IMR-90 (cell line): ENCODE results near the gene RPL4. TPM values are rescaled to one million over a fixed set of nuclear protein-coding genes. Genes with fewer than 3 reads are reported as not detected.
A peak's percentile ranks its signal among the peaks of the same experiment; 100 is the strongest.

ENCODE experiments used
- ATAC-seq: fragments of 200-7000 bp; cut with Tn5 transposase; 2 replicates; pipeline ENCODE4 v1.9.1; 2020; ENCODE audit warnings: low read depth, mild to moderate bottlenecking, moderate library complexity
- BruUV-seq: library from RNA; stranded (reverse); fragments of 400-500 nt; replicated peaks from 2 replicates; lab custom pipeline; 2021; lab: Mats Ljungman, UMichigan
- CTCF ChIA-PET: fragments of 300-600 bp; formaldehyde crosslinking; extraction: SDS; loops from one replicate; lab custom pipeline; 2021; ENCODE audit warnings: antibody characterized with exemption; lab: Yijun Ruan, JAX
- POLR2A ChIA-PET: fragments of 300-600 bp; sonication (Branson Sonifier 250); formaldehyde crosslinking; loops from one replicate; lab custom pipeline; 2022; ENCODE audit warnings: antibody characterized with exemption; ENCODE audit not compliant: unreplicated experiment; lab: Charles Lee
- DNase-seq: peaks from one replicate; pipeline ENCODE4 v3.0.0; 2013
- H2AFZ ChIP-seq: replicated peaks from 2 replicates; pipeline ENCODE3; 2013; ENCODE audit warnings: low read length, mild to moderate bottlenecking; ENCODE audit not compliant: poor library complexity
- H2AK5ac ChIP-seq: 2 replicates; pipeline ENCODE4 v1.6.1; 2013; ENCODE audit warnings: low read depth, low read length, inconsistent platforms
- H2AK9ac ChIP-seq: replicated peaks from 2 replicates; pipeline ENCODE3; 2013; ENCODE audit warnings: mild to moderate bottlenecking, low read depth, low read length, moderate library complexity; ENCODE audit not compliant: poor library complexity
- H2BK120ac ChIP-seq: 2 replicates; pipeline ENCODE4 v1.6.1; 2013; ENCODE audit warnings: low read depth, low read length, inconsistent platforms
- H2BK15ac ChIP-seq: 3 replicates; pipeline ENCODE4 v1.6.1; 2013; ENCODE audit warnings: low read depth, low read length, inconsistent platforms
- H2BK20ac ChIP-seq: 2 replicates; pipeline ENCODE4 v1.6.1; 2013; ENCODE audit warnings: low read depth, mild to moderate bottlenecking, inconsistent platforms, low read length, moderate library complexity
- H2BK5ac ChIP-seq: 2 replicates; pipeline ENCODE4 v1.6.1; 2013; ENCODE audit warnings: mild to moderate bottlenecking, low read depth, low read length, inconsistent platforms; ENCODE audit not compliant: poor library complexity, severe bottlenecking
- H3K14ac ChIP-seq: replicated peaks from 2 replicates; pipeline ENCODE4 v1.6.1; 2013; ENCODE audit warnings: low read depth, low read length, inconsistent platforms
- H3K18ac ChIP-seq: 2 replicates; pipeline ENCODE4 v1.6.1; 2013; ENCODE audit warnings: low read depth, low read length, control low read depth
- H3K23ac ChIP-seq: 2 replicates; pipeline ENCODE4 v1.6.1; 2013; ENCODE audit warnings: low read depth, low read length, inconsistent platforms
- H3K27ac ChIP-seq: 2 replicates; pipeline ENCODE4 v1.5.1; 2013; ENCODE audit warnings: mild to moderate bottlenecking, control low read depth, low read length; ENCODE audit not compliant: insufficient read depth
- H3K27me3 ChIP-seq: 2 replicates; pipeline ENCODE4 v1.6.1; 2013; ENCODE audit warnings: low read length; ENCODE audit not compliant: control insufficient read depth, insufficient read depth
- H3K36me3 ChIP-seq: 2 replicates; pipeline ENCODE4 v1.6.1; 2013; ENCODE audit warnings: low read length, mixed read lengths; ENCODE audit not compliant: control insufficient read depth, insufficient read depth
- H3K4ac ChIP-seq: 2 replicates; pipeline ENCODE4 v1.6.1; 2013; ENCODE audit warnings: low read depth, low read length, inconsistent platforms
- H3K4me1 ChIP-seq: 2 replicates; pipeline ENCODE4 v1.6.1; 2013; ENCODE audit warnings: low read length, mixed read lengths; ENCODE audit not compliant: control insufficient read depth, insufficient read depth
- H3K4me2 ChIP-seq: 2 replicates; pipeline ENCODE4 v1.6.1; 2013; ENCODE audit warnings: low read depth, mild to moderate bottlenecking, control low read depth, low read length, moderate library complexity
- H3K4me3 ChIP-seq: 2 replicates; pipeline ENCODE4 v1.5.1; 2013; ENCODE audit warnings: low read depth, mild to moderate bottlenecking, control low read depth, low read length, moderate library complexity; ENCODE audit not compliant: insufficient read depth
- H3K56ac ChIP-seq: 2 replicates; pipeline ENCODE4 v1.6.1; 2013; ENCODE audit warnings: low read length, inconsistent platforms; ENCODE audit not compliant: insufficient read depth; ENCODE audit errors: extremely low read depth
- H3K79me1 ChIP-seq, 2 experiments: 2 replicates each; pipeline ENCODE4 v1.6.1; 2013; ENCODE audit warnings: low read length in 2 of 2, inconsistent platforms in 1 of 2, low read depth in 1 of 2
- H3K9ac ChIP-seq: 2 replicates; pipeline ENCODE4 v1.6.1; 2013; ENCODE audit warnings: low read depth, low read length, control low read depth
- H3K9me1 ChIP-seq: 2 replicates; pipeline ENCODE4 v1.6.1; 2013; ENCODE audit warnings: low read length, inconsistent platforms; ENCODE audit not compliant: insufficient read depth
- H3K9me3 ChIP-seq: 2 replicates; pipeline ENCODE4 v1.6.1; 2013; ENCODE audit warnings: low read length; ENCODE audit not compliant: control insufficient read depth, insufficient read depth
- H4K20me1 ChIP-seq: 2 replicates; pipeline ENCODE4 v1.6.1; 2013; ENCODE audit warnings: low read length, inconsistent platforms; ENCODE audit not compliant: insufficient read depth
- H4K5ac ChIP-seq: 2 replicates; pipeline ENCODE4 v1.6.1; 2013; ENCODE audit warnings: mild to moderate bottlenecking, low read depth, low read length, control low read depth
- H4K8ac ChIP-seq, 2 experiments: 2 replicates each; pipeline ENCODE4 v1.6.1; 2013; ENCODE audit warnings: low read depth in 2 of 2, low read length in 2 of 2, control low read depth in 1 of 2, inconsistent platforms in 1 of 2
- H4K91ac ChIP-seq: 2 replicates; pipeline ENCODE4 v1.6.1; 2013; ENCODE audit warnings: low read depth, low read length, inconsistent platforms; ENCODE audit not compliant: insufficient read depth
- CHD1 ChIP-seq: IDR thresholded peaks from 2 replicates; pipeline ENCODE4 v1.6.1; 2012; ENCODE audit warnings: low read depth, low read length, improper control_type of control experiment
- FOS ChIP-seq: fragments of 150-350 bp; IDR thresholded peaks from 2 replicates; pipeline ENCODE4 v1.6.1; 2016; ENCODE audit warnings: low read depth, low read length
- MAFK ChIP-seq: IDR thresholded peaks from 2 replicates; pipeline ENCODE4 v1.6.1; 2012; ENCODE audit warnings: low read depth, low read length, improper control_type of control experiment
- WGBS, 2 experiments: methylation state at CpG; one replicate each; pipeline versions ENCODE4 v1.1.5 to v1.1.7; 2013; ENCODE audit warnings: missing lambda C conversion rate in 2 of 2; ENCODE audit not compliant: insufficient read length in 1 of 2; ENCODE audit errors: extremely low coverage in 2 of 2; 5-methylcytosine and 5-hydroxymethylcytosine counted together
- dilution Hi-C: fragments of 300-500 bp; cut with HindIII; formaldehyde crosslinking; loops from one replicate; pipeline ENCODE4 v1.14.3; 2018; ENCODE audit warnings: low sequenced_read_pairs; ENCODE audit not compliant: unreplicated experiment
- in situ Hi-C: fragments of 300-500 bp; cut with MboI; formaldehyde crosslinking; loops from 3 replicates; pipeline ENCODE4 v1.14.3; 2019; ENCODE audit warnings: low sequenced_read_pairs, inconsistent platforms, mixed read lengths
- intact Hi-C: fragments of 100-400 bp; cut with micrococcal nuclease; formaldehyde crosslinking; loops from 2 replicates; pipeline ENCODE4 v1.10.0; 2022
- polyA plus RNA-seq, 3 experiments: library from polyadenylated mRNA; depleted of rRNA; stranded (reverse); fragments of >200 nt; gene quantifications; 2 replicates each; pipeline ENCODE4 v1.2.3, GENCODE V29; 2012; ENCODE audit warnings: low replicate concordance in 1 of 3
- total RNA-seq: library from RNA; depleted of rRNA; stranded (reverse); fragments of >200 nt; gene quantifications from 2 replicates; pipeline ENCODE4 v1.2.3, GENCODE V29; 2012

RPL4 gene
- total and polyA plus RNA-seq, 2 of the 4 experiments (the other 2 are of a cell fraction), result 4,083 to 13,244 TPM

- no peak overlapping the region for H3K4ac ChIP-seq
- no peak overlapping the region for H3K9ac ChIP-seq
- peaks cover 1% of the 10 kb centered on the region; the same call in 1 of the 2 replicates for H3K36me3 ChIP-seq
- H2BK20ac ChIP-seq, result no peak overlapping the region
- H4K20me1 ChIP-seq, result no peaks in the 10 kb centered on the region
- H3K4me3 ChIP-seq, result no peak overlapping the region
- dilution Hi-C loops, result no loop called here
- no peak overlapping the region for H2AK5ac ChIP-seq
- H3K4me2 ChIP-seq, result no peak overlapping the region
- DNase-seq (no peak), ATAC-seq (no peak)
- no peak overlapping the region for H2BK5ac ChIP-seq
- intact Hi-C loops, result no loop called here
- no peak overlapping the region for H4K8ac ChIP-seq
- in situ Hi-C loops, result no loop called here
- no peaks in the 10 kb centered on the region for H3K79me1 ChIP-seq
- no peaks in the 10 kb centered on the region; the same call in 1 of the 2 replicates for H3K9me1 ChIP-seq
- no peaks in the 10 kb centered on the region for H3K4me1 ChIP-seq
- H3K9me3 ChIP-seq, result no peaks in the 10 kb centered on the region
- no peak overlapping the region for H3K23ac ChIP-seq
- no peak overlapping the region for H4K91ac ChIP-seq
- no peak overlapping the region for H2AK9ac ChIP-seq
- H3K27me3 ChIP-seq, result no peaks in the 10 kb centered on the region
- ChIA-PET POLR2A (no interaction called here), CTCF (no interaction called here)
- H3K14ac ChIP-seq, result no peak overlapping the region
- H2BK120ac ChIP-seq, result no peak overlapping the region
- H2AFZ ChIP-seq, result peak overlapping the region; percentile 51
- H3K56ac ChIP-seq, result no peak overlapping the region
- no peak overlapping the region for H2BK15ac ChIP-seq
- H4K5ac ChIP-seq, result no peak overlapping the region
- no TSS peak for BruUV-seq
- TF ChIP-seq CHD1 (no peak), FOS (no peak), MAFK (0 out of 2 replicates have a peak, but pooled peaks have one; percentile 16)
- no peak overlapping the region for H3K27ac ChIP-seq
- H3K18ac ChIP-seq, result no peak overlapping the region
- no CpG with 5 or more reads among the region's 4 CpGs for WGBS, 2 experiments
These were observed 38.2 kb upstream of the RPL4 start for GRCh38 chr15:66542896-66543295.
